Subcutaneous abdominal adipose tissue (tissue), 5 donors: ENCODE measurements around the gene FRG2B.
"Not testable (repeated sequence)": the region's sequence is repeated elsewhere in the genome, so short reads cannot be mapped to it uniquely, and the experiment has no call there.

Experiments
- H3K27ac ChIP-seq: one replicate; pipeline ENCODE4 v1.7.0; 2013; ENCODE audit warnings: low read depth, mild to moderate bottlenecking, inconsistent platforms, low read length, moderate library complexity
- H3K27me3 ChIP-seq, 5 donors: one replicate each; pipeline ENCODE4 v1.7.0; 2013; ENCODE audit warnings: low read length in 5 of 5, inconsistent platforms in 1 of 5; ENCODE audit not compliant: control insufficient read depth in 5 of 5, insufficient read depth in 4 of 5
- H3K36me3 ChIP-seq, 5 donors: one replicate each; pipeline ENCODE4 v1.7.0; 2013; ENCODE audit warnings: low read length in 5 of 5; ENCODE audit not compliant: control insufficient read depth in 5 of 5, insufficient read depth in 5 of 5
- H3K4me1 ChIP-seq, 5 donors: one replicate each; pipeline ENCODE4 v1.7.0; 2013; ENCODE audit warnings: low read length in 5 of 5, mild to moderate bottlenecking in 3 of 5, moderate library complexity in 1 of 5; ENCODE audit not compliant: control insufficient read depth in 5 of 5, insufficient read depth in 5 of 5
- H3K4me3 ChIP-seq, 5 donors: one replicate each; pipeline ENCODE4 v1.7.0; 2013; ENCODE audit warnings: low read length in 5 of 5, low read depth in 1 of 5
- H3K9ac ChIP-seq, 5 donors: one replicate each; pipeline ENCODE4 v1.7.0; 2013; ENCODE audit warnings: low read length in 5 of 5, mild to moderate bottlenecking in 4 of 5, moderate library complexity in 3 of 5
- H3K9me3 ChIP-seq, 5 donors: one replicate each; pipeline ENCODE4 v1.7.0; 2013; ENCODE audit warnings: low read length in 5 of 5; ENCODE audit not compliant: control insufficient read depth in 5 of 5
- donor health status: healthy.
- donor health status: healthy.
- donor health status: healthy.
- donor health status: healthy.
- donor health status: healthy.

FRG2B gene

GRCh38 chr10:133600657-133601056, 25.9 kb downstream of the FRG2B start:
- Histone ChIP-seq H3K36me3 (no peaks in the 10 kb centered on the region), H3K9ac (no peak overlapping the region), H3K9me3 (no peaks in the 10 kb centered on the region), H3K27ac (no peak overlapping the region), H3K4me1 (peaks cover 0 to 32% (median 8%) of the 10 kb centered on the region in 5 donors), H3K27me3 (peaks cover 0 to 6% (median 0%) of the 10 kb centered on the region in 5 donors), H3K4me3 (no peak overlapping the region)

DNA sequence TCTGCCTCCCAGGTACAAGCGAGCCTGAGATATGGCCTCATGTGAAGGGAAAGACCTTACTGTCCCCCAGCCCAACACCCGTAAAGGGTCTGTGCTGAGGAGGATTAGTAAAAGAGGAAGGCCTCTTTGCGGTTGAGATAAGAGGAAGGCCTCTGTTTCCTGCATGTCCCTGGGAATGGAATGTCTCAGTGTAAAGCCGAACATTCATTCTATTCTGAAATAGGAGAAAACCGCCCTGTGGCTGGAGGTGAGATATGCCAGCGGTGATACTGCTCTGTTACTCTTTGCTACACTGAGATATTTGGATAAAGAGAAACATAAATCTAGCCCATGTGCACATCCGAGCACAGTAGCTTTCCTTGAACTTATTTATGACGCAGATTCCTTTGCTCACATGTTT, 26.7 kb downstream of the FRG2B start:
- H3K36me3 ChIP-seq, H3K9ac ChIP-seq, H3K9me3 ChIP-seq, H3K4me3 ChIP-seq, H3K27ac ChIP-seq, H3K27me3 ChIP-seq: not testable (repeated sequence)
- H3K4me1 ChIP-seq, result peaks cover 0 to 32% (median 8%) of the 10 kb centered on the region in 5 donors

DNA sequence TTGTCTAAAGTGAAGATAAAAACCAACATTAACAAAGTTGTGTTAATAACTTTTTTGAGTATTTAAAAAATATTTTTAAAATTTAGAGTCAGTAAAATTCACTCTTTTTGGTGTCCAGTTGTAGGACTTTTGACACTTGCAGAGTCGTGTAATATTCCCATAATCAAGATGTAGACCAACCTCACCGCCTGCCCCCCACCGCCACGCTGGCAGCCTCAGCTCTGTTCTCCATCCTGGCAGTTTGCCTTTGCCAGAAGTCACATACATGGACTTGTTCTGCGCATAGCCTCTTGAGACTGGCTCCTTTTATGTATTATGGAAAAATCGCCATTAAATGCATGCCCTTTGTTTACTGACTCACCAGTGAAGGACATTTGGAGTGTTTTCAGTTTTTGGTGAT, 33.9 kb downstream of the FRG2B start:
- Histone ChIP-seq H3K36me3 (no peaks in the 10 kb centered on the region), H3K27me3 (peaks cover 3 to 8% (median 5%) of the 10 kb centered on the region in 5 donors)

GRCh38 chr10:133590970-133591359, 35.6 kb downstream of the FRG2B start:
- Histone ChIP-seq H3K9ac (no peak overlapping the region), H3K27me3 (peaks cover 3 to 8% (median 5%) of the 10 kb centered on the region in 5 donors), H3K27ac (no peak overlapping the region), H3K4me3 (no peak overlapping the region), H3K36me3 (no peaks in the 10 kb centered on the region), H3K4me1 (no peaks in the 10 kb centered on the region), H3K9me3 (no peaks in the 10 kb centered on the region)

More for the DNA sequence above, 33.9 kb downstream of the FRG2B start:
- no peak overlapping the region for H3K4me3 ChIP-seq
- peaks cover 0 to 1% (median 0%) of the 10 kb centered on the region in 5 donors for H3K4me1 ChIP-seq
- no peak overlapping the region for H3K27ac ChIP-seq
- no peak overlapping the region for H3K9ac ChIP-seq
- no peaks in the 10 kb centered on the region for H3K9me3 ChIP-seq

- no peak overlapping the region for H3K27ac ChIP-seq
- no peaks in the 10 kb centered on the region for H3K9me3 ChIP-seq
- peaks cover 3 to 8% (median 5%) of the 10 kb centered on the region in 5 donors for H3K27me3 ChIP-seq
- H3K4me3 ChIP-seq, result no peak overlapping the region
- no peak overlapping the region for H3K9ac ChIP-seq
- no peaks in the 10 kb centered on the region for H3K4me1 ChIP-seq
- no peaks in the 10 kb centered on the region for H3K36me3 ChIP-seq
Measured at GRCh38 chr10:133590226-133590969, 36.2 kb downstream of the FRG2B start.

DNA sequence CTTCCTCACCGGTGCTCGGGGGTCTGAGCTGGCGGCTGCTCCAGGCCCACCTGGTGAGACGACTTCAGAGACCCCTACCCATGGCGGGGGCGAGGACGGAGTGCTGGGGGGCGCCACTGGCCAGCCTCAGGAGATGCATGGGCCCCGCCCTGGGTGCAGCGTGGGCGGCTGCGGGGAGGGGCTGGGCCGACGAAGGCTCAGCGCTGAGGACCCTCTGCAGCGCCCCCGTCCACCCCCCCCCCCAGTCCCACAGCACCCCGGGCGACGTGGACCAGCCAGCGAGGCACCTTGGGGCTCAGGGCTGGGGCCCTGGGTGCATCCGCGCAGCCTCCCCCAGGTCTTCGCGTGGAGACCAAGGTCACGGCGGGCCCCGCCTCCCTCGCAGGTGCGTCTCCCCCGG, 49.6 kb downstream of the FRG2B start:
- H3K27ac ChIP-seq, H3K4me1 ChIP-seq, H3K9ac ChIP-seq, H3K27me3 ChIP-seq, H3K4me3 ChIP-seq, H3K36me3 ChIP-seq: not testable (repeated sequence)
- peaks cover 7 to 21% (median 16%) of the 10 kb centered on the region in 5 donors for H3K9me3 ChIP-seq
